Ectodermal cell (in vitro differentiated cells): Measurements from ENCODE around the gene CDC14B.
"Not testable (repeated sequence)": the region's sequence is repeated elsewhere in the genome, so short reads cannot be mapped to it uniquely, and the experiment has no call there.

Experiments used
- H3K27ac ChIP-seq: 2 replicates; pipeline ENCODE4 v1.7.0; 2013; ENCODE audit warnings: mild to moderate bottlenecking, low read depth, low read length; ENCODE audit not compliant: insufficient read depth, poor library complexity, severe bottlenecking
- H3K27me3 ChIP-seq: 2 replicates; pipeline ENCODE4 v1.7.0; 2013; ENCODE audit warnings: mild to moderate bottlenecking, low read length; ENCODE audit not compliant: insufficient read depth, control insufficient read depth, poor library complexity, severe bottlenecking
- H3K36me3 ChIP-seq: one replicate; pipeline ENCODE4 v1.7.0; 2013; ENCODE audit warnings: low read length; ENCODE audit not compliant: control insufficient read depth, insufficient read depth
- H3K4me1 ChIP-seq: one replicate; pipeline ENCODE4 v1.7.0; 2013; ENCODE audit warnings: low read length; ENCODE audit not compliant: control insufficient read depth, insufficient read depth
- H3K4me3 ChIP-seq: 2 replicates; pipeline ENCODE4 v1.7.0; 2013; ENCODE audit warnings: low read depth, low read length, control low read depth; ENCODE audit not compliant: insufficient read depth
- H3K9me3 ChIP-seq: 2 replicates; pipeline ENCODE4 v1.7.0; 2013; ENCODE audit warnings: mild to moderate bottlenecking, low read length, moderate library complexity; ENCODE audit not compliant: control insufficient read depth
- WGBS, 2 experiments: methylation state at CpG; one replicate each; pipeline ENCODE4 v1.1.7; 2013; ENCODE audit warnings: missing lambda C conversion rate in 2 of 2; 5-methylcytosine and 5-hydroxymethylcytosine counted together

CDC14B gene

DNA sequence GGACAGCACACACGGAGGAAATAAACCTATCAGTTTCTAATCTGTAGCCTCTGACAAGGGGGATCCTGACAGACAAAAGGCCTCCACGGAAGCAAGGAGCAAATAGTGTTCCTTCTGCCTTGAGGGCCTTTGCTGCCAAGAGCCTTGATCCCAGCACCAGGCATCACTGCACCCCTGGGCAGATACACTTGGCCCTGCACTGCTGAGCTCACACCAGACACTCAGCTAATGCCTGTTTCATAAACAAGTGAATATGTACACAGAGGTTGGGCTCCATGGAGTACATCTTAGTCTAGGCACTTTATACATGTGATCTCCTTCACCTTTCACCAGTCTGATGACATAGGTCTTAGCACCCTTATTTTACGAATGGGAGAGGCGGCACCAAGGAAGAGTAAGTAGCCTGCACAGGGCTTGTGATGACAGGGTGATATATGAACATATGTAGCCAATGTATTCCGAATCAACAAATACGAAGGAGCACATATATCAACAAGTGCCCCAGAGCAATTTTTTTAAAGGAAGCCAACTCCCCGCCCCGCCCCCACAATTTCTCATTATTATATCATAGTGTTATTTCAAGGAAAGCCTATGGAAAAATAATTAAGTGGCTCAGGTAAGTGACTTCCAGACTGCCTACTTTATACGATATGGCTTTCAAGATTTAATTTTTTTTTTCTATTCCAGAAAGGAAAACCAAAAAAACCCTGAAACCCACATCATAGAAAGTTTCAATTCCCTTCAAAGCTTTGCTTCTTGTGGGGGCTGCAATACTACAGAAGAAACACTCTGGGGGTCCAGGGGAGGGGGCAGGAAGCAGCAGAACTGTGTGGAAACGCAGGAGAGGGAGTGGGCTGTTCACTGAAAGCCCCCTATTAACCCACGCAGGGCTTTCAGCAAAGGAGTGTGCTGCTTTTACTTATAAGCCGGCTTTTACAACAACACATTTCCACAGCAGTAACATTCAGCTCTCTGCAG is 32.0 kb downstream of the CDC14B start:
- no peaks in the 10 kb centered on the region for H3K9me3 ChIP-seq
- H3K27me3 ChIP-seq: no peaks in the 10 kb centered on the region
- H3K4me3 ChIP-seq: no peak overlapping the region
- peaks cover 3% of the 10 kb centered on the region for H3K4me1 ChIP-seq
- H3K27ac ChIP-seq: no peak overlapping the region
- no peaks in the 10 kb centered on the region for H3K36me3 ChIP-seq
- WGBS, 2 experiments: 80 to 81% methylated on average over 12 of the region's 12 CpGs

GRCh38 chr9:96585426-96585825 is 34.2 kb downstream of the CDC14B start:
- Histone ChIP-seq H3K9me3 (no peaks in the 10 kb centered on the region), H3K27me3 (no peaks in the 10 kb centered on the region), H3K4me3 (no peak overlapping the region), H3K27ac (no peak overlapping the region), H3K4me1 (peaks cover 3% of the 10 kb centered on the region), H3K36me3 (no peaks in the 10 kb centered on the region)

- H3K36me3 ChIP-seq, H3K4me3 ChIP-seq, H3K27me3 ChIP-seq, H3K9me3 ChIP-seq, H3K27ac ChIP-seq, H3K4me1 ChIP-seq: not testable (repeated sequence)
- WGBS, 2 experiments: 95 to 96% methylated on average over 2 of the region's 2 CpGs
These were observed 37.4 kb downstream of the CDC14B start for GRCh38 chr9:96582199-96582598.

DNA sequence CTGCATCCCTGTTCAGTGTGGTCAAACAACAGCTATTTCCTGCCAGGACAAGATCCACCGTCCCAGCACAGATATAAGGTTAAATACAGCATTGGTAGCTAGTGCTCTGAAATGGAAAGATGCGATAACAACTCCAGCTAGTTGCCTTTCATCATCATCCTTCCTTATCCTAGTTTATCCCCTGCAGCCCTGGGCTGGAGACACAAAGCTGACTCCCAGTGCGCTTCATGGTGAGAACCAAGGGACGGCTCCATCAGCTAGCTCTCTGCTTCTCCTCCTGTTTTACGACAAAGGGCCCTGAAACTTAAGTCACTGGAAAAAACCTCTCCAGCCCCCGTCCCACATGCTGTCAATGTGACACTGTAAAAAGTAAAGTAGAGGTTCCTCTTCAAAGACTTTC is 37.9 kb downstream of the CDC14B start:
- Histone ChIP-seq H3K27me3 (no peaks in the 10 kb centered on the region), H3K4me1 (no peaks in the 10 kb centered on the region), H3K36me3 (no peaks in the 10 kb centered on the region), H3K27ac (peak overlapping the region; percentile 8), H3K9me3 (no peaks in the 10 kb centered on the region), H3K4me3 (no peak overlapping the region)
- WGBS, 2 experiments: 52 to 54% methylated on average over 6 of the region's 6 CpGs

- Histone ChIP-seq H3K36me3 (no peaks in the 10 kb centered on the region), H3K4me1 (no peaks in the 10 kb centered on the region), H3K27ac (no peak overlapping the region), H3K27me3 (no peaks in the 10 kb centered on the region), H3K4me3 (no peak overlapping the region), H3K9me3 (no peaks in the 10 kb centered on the region)
- WGBS, 2 experiments: 85 to 93% methylated on average over 2 of the region's 4 CpGs
These were observed 38.3 kb downstream of the CDC14B start for GRCh38 chr9:96581301-96581700.

- Histone ChIP-seq H3K4me3 (no peak overlapping the region), H3K36me3 (no peaks in the 10 kb centered on the region), H3K4me1 (no peaks in the 10 kb centered on the region), H3K9me3 (no peaks in the 10 kb centered on the region), H3K27ac (no peak overlapping the region), H3K27me3 (no peaks in the 10 kb centered on the region)
- 91 to 94% methylated on average over 8 of the region's 8 CpGs for WGBS, 2 experiments
These were observed 44.7 kb downstream of the CDC14B start for GRCh38 chr9:96574931-96575351.

GRCh38 chr9:96574455-96574854 is 45.2 kb downstream of the CDC14B start:
- H3K4me3 ChIP-seq: no peak overlapping the region
- no peaks in the 10 kb centered on the region for H3K27me3 ChIP-seq
- H3K27ac ChIP-seq: no peak overlapping the region
- H3K36me3 ChIP-seq: no peaks in the 10 kb centered on the region
- H3K4me1 ChIP-seq: no peaks in the 10 kb centered on the region
- 100% methylated on average over 4 of the region's 4 CpGs for WGBS, 2 experiments
- no peaks in the 10 kb centered on the region for H3K9me3 ChIP-seq

- 1 to 4% methylated on average over 18 to 19 of the region's 20 CpGs for WGBS, 2 experiments
- Histone ChIP-seq H3K4me1 (no peaks in the 10 kb centered on the region), H3K27ac (peak overlapping the region; percentile 6)
These were observed 52.4 kb downstream of the CDC14B start for GRCh38 chr9:96567203-96567700.

GRCh38 chr9:96566498-96567202 is 53.0 kb downstream of the CDC14B start:
- H3K27ac ChIP-seq: peak overlapping the region; percentile 6
- H3K9me3 ChIP-seq: no peaks in the 10 kb centered on the region
- peaks cover 13% of the 10 kb centered on the region for H3K27me3 ChIP-seq
- 0% methylated on average over 59 of the region's 59 CpGs for WGBS, 2 experiments
- no peaks in the 10 kb centered on the region for H3K4me1 ChIP-seq
- H3K4me3 ChIP-seq: peak overlapping the region; percentile 78
- no peaks in the 10 kb centered on the region for H3K36me3 ChIP-seq

More at GRCh38 chr9:96567203-96567700, 52.4 kb downstream of the CDC14B start:
- Histone ChIP-seq H3K4me3 (peak overlapping the region; percentile 78), H3K27me3 (peaks cover 13% of the 10 kb centered on the region), H3K36me3 (no peaks in the 10 kb centered on the region), H3K9me3 (no peaks in the 10 kb centered on the region)
